DMS79 (cell line): ENCODE measurements around the gene CD7.
"Not testable (repeated sequence)": the region's sequence is repeated elsewhere in the genome, so short reads cannot be mapped to it uniquely, and the experiment has no call there.

ENCODE experiments used
- DNase-seq: peaks from one replicate; lab custom pipeline; 2025; lab: John Stamatoyannopoulos, UW

CD7 gene

DNA sequence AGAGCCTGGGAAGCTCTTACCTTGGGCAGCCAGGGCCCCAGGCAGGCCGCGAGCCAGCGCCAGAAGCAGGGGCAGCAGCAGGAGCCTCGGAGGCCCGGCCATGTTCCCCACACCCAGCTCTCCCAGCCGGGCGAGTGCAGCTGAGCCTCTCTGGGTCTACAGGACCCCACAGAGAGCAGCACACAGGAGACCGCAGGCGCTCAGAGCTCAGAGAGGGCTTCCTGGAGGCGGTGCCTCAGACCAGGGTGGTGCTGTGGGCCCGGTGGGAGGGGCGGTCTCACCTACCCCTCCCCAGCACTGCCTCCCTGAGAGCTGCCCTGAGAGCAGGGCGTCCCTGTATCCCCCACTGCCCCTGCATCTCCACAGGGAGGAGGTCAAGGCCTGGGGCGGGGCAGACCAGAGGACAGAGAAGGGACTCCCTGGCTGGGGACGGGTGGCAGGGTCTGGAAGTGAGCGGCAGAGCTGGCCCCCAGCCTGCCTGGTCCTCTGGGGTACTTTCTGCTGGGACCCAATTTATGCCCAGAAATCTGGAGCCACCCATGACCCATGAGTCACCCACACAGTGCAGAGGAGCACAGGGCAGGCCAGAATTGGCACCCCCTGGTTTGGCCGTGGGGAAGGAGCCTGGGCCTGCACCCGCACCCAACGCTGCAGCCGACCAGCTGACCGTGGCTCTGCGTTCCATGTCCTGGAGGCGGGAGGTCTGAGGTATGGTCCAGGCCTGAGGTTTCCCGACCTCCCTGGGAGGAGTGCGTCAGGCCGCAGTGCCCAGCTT is at the start of gene CD7:
TSS of gene CD7 (minus strand) at position 215 of the 775 bp plus-strand sequence. CDS start at position 102, 113 bp downstream.
- no peak for DNase-seq

DNA sequence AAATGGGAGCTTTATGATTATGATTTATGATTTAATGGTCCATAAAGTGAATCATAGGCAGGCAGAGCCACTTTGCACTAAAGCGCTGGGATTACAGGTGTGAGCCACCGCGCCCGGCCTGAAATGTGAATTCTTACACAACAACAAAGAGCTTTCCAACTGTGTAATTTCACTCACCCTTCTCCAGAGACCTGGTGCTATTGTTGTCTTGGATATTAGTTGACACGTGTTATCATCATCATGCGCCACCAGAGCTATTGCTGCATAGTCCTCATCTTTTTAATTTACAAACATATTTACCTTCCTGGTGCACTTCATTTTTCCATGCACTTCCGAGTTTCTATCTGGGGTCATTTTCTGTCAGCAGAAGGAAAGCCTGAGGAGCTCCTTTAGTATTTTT is 49.3 kb upstream of the CD7 start:
- no peak for DNase-seq

DNA sequence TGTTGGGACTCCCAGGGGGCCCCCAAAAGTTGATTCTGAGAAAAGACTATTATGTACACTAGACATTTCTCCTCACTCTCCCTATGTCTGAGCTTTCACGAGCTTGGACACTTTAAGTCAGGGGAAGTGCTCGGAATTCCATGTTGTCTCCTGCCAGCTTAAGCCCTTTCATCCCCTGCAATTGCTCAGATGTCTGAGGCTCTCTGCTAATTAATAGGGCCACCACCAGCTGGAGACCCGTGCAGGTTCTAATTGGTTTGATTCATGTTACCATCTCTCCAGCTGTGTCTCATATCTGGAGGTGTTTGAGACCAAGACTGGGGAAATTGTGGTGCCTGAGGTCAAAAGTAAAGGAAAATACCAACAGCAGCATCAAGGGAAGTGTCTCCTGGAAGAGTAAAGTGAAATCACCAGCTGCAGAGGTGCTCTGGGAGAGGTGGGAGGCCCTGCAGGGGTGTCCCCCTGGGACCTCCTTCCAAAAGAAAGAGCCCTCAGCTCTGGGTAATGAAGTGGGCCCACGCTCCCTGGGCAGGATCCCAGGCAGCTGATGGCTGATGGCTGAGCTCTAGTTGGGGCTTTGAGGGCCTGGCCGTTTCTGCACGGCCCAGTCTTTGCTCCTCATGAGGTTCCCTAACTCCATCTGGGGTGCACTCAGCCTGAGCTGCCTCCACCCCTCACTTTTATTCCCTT is 48.3 kb upstream of the CD7 start:
- no peak for DNase-seq

DNA sequence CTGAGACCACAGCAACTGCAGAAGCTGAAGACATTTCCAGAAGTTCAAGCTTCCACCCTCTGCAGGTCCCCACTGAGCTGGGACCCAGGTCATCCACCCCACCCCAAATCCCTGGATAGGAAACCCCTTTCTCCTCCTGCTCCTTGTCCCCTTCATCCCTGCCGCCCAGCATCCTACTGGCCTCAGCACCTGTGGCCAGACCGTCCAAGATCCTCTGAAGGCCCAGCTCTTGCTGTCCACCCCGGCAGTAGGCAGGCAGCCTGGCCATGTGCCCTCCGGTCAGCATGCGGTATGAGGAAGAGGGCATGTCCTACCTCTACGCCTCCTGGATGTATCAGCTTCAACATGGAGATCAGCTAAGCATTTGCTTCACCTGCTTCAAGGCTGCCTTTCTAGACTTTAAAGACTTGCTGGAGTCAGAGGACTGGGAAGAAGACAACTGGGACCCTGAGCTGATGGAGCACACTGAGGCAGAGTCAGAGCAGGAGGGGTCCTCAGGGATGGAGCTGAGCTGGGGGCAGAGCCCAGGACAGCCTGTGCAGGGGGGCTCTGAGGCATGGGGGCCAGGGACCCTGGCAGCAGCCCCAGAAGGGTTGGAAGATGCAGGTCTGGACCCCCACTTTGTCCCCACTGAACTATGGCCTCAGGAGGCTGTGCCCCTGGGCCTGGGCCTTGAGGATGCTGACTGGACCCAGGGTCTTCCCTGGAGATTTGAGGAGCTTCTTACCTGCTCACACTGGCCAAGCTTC is 44.7 kb upstream of the CD7 start:
- DNase-seq = no peak

DNA sequence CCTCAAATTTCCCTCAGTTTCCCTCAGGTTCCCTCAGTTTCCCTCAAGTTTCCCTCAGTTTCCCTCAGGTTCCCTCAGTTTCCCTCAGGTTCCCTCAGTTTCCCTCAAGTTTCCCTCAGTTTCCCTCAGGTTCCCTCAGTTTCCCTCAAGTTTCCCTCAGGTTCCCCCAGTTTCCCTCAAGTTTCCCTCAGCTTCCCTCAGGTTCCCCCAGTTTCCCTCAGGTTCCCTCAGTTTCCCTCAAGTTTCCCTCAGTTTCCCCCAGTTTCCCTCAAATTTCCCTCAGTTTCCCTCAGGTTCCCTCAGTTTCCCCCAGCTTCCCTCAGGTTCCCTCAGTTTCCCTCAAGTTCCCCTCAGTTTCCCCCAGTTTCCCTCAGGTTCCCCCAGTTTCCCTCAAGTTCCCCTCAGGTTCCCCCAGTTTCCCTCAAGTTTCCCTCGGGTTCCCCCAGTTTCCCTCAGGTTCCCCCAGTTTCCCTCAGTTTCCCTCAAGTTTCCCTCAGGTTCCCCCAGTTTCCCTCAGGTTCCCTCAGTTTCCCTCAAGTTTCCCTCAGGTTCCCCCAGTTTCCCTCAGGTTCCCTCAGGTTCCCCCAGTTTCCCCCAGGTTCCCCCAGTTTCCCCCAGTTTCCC is 42.2 kb upstream of the CD7 start:
- not testable (repeated sequence) for DNase-seq

DNA sequence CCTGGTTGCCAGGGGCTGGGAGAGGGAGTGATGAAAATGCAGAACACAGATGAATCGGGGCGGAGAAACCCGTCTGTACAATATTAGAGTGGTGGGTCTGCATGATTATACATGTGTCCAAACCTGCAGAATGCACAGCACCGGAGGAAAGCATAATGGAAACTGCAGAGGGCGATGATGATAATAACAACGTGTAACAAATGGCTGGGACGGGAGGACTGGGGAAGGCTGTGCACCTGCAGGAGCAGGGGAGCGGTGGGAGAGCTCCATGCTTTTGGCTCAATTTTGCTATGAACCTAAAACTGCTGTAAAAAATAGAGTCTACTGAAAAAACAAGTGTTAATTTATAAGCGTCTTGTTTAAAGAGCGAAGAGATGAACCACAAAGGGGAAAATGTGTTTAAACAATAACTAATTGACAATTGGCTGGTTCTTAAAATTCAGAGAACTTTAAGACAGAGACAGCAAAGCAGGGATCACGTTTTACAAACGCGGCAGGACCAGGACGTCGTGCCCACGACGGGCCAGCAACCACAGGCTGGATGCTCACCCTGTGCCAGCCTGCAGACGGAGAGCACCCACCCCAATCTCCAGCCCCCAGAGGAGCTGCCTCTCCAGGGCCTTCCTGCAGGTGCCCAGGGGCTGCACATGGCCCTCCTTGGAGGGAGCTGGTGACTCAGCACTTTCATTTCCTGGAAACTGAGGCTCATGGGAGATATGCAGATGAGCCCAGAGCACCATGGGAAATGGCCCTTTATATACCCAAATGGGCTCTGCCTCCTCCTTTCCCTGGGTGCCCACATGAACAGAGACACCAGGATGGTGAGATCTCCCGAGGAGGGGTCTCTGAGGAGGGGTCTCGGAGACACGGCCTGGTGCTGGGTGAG is 41.3 kb upstream of the CD7 start, which contains the start of gene TEX19:
TSS of gene TEX19 (plus strand) at position 783 of the 886 bp plus-strand sequence. CDS start 2,904 bp downstream, outside the sequence.
- DNase-seq = no peak

DNA sequence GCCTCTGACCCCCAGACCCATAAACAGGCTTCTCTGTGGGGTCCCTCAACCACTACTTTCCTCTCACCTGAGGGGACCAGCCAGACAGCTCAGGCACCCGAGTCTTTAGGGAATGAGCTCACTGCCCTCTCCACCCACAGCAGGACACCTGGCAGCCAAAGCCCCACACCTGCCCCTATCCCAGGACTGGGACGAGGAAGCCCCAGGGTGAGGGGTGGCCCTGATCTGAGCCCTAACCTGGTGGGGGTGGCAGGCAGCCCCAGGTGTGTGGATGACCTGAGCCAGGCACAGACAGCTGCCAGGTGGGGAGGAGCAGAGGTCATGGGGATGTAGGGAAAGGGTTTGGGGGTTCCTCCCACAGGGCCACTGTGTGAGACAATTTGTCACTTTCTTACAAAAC is 40.0 kb upstream of the CD7 start:
- no peak for DNase-seq

DNA sequence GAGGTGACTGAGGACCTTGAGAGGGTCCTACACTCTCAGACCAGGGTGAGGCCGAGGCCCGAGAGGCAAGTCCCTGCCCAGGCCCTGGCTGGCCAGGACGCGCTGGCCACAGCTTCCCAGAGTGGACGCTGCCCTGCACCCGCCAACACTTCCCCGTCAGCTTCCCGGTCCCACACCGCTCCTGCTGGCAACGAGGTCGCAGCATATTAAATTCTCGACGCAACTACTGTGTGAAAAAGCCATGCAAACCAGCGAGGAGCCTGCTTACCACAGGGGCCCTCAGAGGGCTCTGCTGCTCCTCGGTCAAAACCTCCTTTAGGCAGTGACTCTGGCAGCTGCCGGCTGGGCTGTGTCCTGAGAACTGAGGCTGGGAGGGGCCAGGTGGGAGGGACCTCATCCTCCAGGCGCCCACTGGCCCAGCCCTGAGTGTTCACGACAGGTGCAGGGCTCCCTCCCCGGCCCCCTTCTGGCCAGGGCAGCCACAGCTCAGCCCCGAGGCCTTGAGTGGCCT is 39.5 kb upstream of the CD7 start:
- no peak for DNase-seq

DNA sequence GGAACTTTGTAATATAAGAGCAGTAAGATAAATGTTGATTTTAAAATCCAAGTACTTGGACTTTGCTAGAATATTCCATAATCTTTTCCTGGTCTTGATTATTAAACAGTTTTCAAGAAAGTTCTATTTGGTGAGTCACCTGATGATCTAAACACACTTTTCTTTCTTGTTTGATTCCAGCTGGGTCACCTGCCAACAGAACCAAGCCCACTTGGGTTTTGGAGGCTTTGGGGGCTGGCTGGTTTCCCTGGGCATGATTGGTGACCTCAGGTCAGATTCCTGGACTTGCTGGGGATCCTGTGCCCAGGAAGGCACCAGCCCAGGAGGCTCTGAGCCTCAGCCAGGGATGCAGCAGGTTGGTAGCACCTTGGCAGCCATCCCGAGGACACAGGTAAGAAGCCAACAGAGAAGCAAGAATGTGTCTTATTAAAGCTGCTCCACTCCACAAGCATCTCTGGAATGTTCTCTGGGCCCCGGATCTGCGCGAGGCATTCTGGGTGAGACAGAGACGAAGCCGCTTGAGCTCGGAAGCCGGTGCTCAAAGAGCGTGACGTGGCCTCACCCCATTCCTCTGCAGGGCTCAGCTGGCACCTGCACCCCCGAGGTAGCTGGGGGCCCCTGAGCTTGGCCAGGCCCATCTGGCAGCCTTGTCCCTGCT is 38.5 kb upstream of the CD7 start:
- DNase-seq = no peak

DNA sequence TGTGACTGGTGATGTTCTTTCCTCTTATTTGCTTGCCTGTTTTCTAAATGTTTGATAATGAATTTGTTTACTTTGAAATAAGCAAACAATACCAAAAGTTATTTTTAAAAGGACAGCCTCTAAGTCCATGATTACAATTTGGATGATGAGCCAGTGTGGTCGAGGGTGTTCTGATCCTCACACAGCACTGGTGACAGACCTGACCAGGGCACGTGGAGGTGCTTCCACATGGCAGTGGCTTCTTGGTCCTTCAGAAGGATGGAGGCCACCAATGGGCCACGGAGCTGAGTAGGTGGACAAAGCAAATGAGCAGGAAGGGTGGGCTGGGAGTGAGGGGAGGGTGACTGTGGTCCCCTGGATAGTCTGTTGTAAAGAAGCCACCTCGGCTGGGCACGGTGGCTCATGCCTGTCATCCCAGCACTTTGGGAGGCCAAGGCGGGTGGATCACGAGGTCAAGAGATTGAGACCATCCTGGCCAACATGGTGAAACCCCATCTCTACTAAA is 37.4 kb upstream of the CD7 start:
- no peak for DNase-seq

DNA sequence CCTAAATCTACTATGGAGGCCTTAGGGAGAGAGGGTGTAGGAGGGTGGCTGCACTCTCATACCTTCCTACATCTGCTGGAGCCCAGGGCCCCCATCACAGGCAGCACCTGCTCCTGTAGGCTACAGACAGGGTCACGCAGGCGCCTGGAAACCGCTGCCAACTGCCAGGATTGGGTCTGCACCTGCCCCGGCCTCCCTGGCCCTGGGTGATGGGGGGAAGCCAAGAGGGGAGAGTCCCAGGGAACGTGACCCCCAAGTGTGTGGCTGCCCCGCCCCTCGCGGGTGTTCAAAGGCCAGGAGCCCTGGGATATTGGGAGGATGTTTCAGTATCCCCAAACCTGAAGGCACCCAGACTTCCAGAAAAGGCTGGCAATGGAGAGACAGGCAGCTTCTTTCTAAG is 36.1 kb upstream of the CD7 start:
- DNase-seq = no peak

DNA sequence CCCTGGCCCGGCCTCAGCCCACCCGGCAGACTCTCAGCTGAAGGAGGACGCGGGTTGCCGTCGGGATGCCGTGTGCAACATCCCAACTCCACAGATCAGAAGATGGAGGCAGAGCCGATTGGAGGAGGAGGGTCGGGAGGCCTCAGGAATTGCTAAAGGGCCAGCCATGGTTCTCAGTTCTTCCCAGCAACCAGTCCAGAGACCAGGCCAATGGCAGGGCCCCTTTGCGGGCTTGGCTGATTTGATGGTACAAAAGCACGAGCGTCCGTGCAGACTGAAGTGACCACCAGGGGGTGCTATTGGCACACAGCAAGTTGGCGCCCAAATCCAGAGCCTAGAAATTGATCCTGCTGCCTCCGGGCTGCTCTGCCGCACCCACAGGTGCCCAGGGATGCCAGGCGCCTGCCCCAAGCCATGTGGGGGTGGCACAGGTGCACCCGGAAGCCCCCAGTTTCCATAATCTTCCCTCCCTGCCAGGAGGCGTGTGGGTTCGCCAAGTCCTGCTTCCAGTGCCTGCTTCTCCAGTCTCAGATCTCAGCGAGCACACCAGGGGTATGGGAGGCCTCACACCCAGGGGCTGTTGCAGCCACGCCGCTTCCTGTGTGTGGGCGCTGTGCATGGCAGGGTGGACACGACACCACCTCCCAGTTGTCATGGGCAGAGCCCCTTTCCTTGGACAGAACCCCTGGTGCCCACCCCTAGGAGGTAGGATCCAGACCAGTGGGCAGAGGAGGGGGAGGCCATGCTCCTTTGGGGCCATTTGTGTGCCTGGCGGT is 34.5 kb upstream of the CD7 start:
- DNase-seq = peak; percentile 25

DNA sequence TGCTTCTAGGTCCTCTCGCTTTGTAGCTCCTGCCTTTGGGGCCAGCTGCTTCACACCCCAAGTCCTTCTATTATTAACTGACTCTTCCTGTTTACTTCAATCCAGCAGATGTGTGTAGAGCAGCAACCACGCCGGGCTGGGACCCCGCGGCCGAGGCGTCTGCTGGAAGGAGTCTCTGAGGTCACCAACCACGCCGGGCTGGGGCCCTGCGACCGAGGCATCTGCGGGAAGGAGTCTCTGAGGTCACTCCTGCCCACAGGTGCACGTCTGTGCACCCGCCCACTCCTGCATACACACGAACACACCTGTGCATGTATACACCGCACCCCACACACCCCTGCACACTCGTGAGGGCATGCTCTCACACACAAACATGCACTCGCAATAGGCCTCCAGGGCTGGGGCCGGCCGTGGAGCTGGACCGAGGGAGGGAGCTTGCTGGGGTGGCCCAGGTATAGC is 33.9 kb upstream of the CD7 start:
- no peak for DNase-seq

DNA sequence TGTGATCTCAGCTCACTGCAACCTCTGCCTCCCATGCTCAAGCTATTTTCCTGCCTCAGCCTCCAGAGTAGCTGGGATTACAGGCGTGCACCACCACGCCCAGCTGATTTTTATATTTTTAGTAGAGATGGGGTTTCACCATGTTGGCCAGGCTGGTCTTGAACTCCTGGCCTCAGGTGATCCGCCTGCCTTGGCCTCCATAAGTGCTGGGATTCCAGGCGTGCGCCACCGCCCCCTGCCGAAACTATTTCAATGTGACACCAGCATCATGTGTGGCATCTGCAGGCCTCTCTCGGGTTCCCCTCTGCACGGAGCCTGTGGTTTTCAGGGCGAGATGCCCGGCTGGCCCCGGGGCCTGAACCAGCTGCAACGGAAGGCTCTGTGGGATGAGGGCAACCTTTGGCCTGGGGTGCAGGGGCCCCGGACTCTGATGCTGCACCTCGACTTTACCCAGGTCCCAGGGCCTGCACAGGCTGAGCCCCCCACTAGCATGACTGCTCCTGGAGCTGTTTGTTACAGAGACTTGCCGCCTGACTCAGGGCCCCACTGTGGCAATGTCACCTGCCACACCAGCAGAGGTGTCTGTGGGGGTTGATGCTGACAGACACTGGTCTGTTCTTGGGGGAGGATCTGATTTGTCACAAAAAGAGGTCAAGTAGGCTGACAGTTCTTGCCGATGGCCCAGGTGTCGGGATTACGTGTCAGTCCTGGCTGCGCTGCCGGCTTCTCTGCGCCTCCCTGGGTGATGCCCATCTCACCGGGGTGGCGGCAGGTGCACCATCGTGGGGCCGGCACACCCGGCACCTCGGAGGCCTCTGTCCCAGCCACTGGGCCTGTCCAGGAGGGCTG is 33.0 kb upstream of the CD7 start:
- DNase-seq = no peak

DNA sequence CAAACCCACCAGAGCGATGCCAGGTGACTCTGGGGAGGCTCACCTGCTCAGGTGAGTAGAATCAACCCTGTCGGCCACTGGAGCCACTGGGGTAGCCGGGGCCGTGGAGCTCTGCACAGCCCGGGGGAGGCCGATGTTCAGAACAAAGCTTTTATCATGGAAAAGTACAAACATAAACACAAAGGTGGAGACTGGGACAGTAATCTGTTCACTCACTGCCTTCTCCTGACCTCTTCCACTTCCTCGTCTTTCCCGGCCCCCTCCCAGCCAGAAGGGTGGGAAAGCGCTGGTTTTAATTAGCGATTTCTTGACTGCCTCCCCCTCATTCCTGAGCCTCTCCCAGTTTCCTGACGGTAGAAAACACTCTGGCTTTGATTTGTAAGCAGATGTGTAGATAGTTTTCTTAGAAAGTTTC is 31.9 kb upstream of the CD7 start:
- DNase-seq = no peak

DNA sequence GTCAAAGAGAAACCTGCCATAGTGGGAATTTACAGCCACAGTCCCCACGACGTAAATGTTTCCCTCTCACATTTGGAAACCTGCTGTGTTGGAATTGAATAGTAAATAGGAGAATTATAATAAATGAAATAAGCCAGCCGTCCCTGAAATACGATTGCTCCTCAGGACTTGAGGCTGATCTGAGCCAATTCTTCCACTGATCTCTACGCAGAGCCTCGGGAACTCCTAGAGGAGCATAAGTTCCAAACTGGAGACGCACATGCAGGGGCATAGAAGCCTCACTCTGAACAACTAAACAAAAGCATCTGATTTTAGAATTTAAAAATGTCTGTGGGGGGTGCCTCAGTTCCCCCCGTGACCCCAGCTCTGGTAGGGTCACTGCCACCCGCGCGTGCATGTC is 31.5 kb upstream of the CD7 start:
- DNase-seq = no peak

DNA sequence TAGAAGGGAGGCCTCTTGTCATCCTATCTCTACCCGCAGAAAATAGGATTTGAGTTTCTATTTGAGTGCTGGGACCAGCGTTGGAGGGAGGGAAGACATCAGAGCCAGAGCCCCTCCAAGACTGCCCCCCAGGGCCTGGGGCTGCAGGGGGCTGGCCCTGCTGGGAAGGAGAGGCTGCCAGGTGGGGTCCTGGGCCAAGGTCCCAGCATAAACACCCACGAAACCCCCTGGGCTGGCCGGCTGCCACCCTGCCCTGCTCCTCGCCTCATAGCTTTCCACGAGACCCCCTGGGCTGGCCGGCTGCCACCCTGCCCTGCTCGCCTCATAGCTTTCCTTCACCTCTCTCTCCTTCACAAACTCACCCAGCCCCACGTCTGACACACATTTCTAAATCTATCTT is 31.0 kb upstream of the CD7 start:
- DNase-seq = no peak

DNA sequence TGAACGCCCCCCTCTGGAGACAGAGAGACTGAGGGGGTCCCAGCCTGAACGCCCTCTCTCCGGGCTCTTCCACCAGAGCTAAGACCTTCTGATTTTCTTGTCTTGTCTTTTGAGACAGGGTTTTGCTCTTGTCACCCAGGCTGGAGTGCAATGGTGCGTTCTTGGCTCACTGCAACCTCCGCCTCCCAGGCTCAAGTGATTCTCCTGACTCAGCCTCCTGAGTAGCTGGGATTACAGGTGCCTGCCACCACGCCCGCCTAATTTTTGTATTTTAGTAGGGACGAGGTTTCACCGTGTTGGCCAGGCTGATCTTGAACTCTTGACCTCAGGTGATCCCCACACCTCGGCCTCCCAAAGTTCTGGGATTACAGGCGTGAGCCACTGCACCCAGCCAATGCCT is 30.6 kb upstream of the CD7 start:
- DNase-seq = not testable (repeated sequence)
